Measurements from ENCODE around the gene FOSL1.

GRCh38 chr11:65866509-65867283, 33.5 kb downstream of the FOSL1 start:
- TF ChIP-seq CTCF (IDR thresholded peaks at IDR 0.05; ENCODE audit: insufficient read depth, low read length) (no peak), SPI1 (IDR thresholded peaks at IDR 0.05; ENCODE audit: borderline replicate concordance, low read depth) (no peak), POLR2AphosphoS5 (IDR thresholded peaks at IDR 0.05; ENCODE audit: low read depth) (no peak), REST (IDR thresholded peaks at IDR 0.05; ENCODE audit: insufficient replicate concordance, low read depth) (no peak)
